Chondrocyte (in vitro differentiated cells): ENCODE results near the gene CCDC91. TPM values are rescaled to one million over a fixed set of nuclear protein-coding genes. Genes with fewer than 3 reads are reported as not detected.

Experiments used
- DNase-seq: peaks from one replicate; pipeline ENCODE4 v3.0.0; 2021; ENCODE audit warnings: mixed read lengths, low spot score
- H3K27ac Mint-ChIP-seq: one replicate; pipeline ENCODE4 v1.8.0; 2021; ENCODE audit warnings: mild to moderate bottlenecking, moderate library complexity, mixed read lengths; ENCODE audit not compliant: unreplicated experiment
- H3K27me3 Mint-ChIP-seq: 2 replicates; pipeline ENCODE4 v1.8.0; 2021; ENCODE audit warnings: low read depth, mixed read lengths
- H3K36me3 Mint-ChIP-seq: 2 replicates; pipeline ENCODE4 v1.8.0; 2021; ENCODE audit warnings: low read depth, mixed read lengths
- H3K4me1 Mint-ChIP-seq: 2 replicates; pipeline ENCODE4 v1.8.0; 2021; ENCODE audit warnings: low read depth, mild to moderate bottlenecking, mixed read lengths
- H3K4me3 Mint-ChIP-seq: one replicate; pipeline ENCODE4 v1.8.0; 2021; ENCODE audit warnings: mild to moderate bottlenecking, moderate library complexity, mixed read lengths; ENCODE audit not compliant: unreplicated experiment
- H3K9me3 Mint-ChIP-seq: 2 replicates; pipeline ENCODE4 v1.8.0; 2021; ENCODE audit warnings: low read depth, mixed read lengths
- total RNA-seq: library from RNA; stranded (reverse); gene quantifications from 3 replicates; pipeline ENCODE4 v1.2.1, GENCODE V29; 2021
- TF ChIP-seq, protein P1 (sequence below): fragments of 200-600 bp; sonication (generic); IDR thresholded peaks from 2 replicates; pipeline ENCODE4 v1.5.0; 2021; ENCODE audit warnings: antibody characterized with exemption, mild to moderate bottlenecking, moderate library complexity

CCDC91 gene
- total RNA-seq, 1 donor from 2014 or later: 17.7 TPM

DNA sequence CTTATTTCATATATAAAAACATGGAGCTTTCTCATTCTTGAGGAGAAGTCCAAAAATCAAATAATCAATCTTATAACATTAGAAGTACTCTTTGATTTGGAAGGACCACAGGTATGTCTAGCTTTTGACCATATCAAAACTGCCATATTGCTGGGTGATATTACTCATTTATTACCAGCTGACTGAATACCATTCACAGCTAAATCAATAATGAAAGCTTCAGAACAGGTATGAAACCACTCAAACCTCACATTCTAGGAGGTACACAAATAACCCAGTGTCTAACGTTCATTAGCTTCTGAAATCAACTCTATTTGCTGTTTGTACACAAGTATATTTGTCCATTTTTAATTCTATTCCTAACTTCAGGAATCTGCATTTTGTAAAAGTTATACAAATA, 16.8 kb upstream of the CCDC91 start:
- Mint-ChIP-seq H3K4me1 (peaks cover 8% of the 10 kb centered on the region), H3K27ac (no peak overlapping the region), H3K9me3 (peaks cover 3% of the 10 kb centered on the region)

DNA sequence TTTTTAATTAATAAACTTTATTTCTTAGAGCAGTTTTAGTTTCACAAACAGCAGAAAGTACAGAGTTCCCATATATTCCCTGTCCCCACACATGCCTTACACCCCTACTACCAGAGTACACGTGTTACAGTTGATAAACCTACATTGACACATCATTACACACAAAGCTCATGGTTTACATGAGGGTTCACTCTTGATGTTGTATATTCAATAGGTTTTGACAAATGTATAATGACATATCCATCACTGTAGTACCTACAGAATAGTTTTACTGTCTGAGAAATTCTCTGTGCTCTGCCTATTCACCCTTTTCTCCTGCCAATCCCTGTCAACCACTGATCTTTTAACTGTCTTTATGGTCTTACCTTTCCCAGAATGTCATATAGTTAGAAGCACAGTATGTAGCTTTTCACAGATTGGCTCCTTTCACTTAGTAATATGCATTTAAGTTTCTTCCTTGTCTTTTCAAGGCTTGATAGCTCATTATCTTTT, 15.1 kb upstream of the CCDC91 start:
- peaks cover 8% of the 10 kb centered on the region for H3K4me1 Mint-ChIP-seq
- H3K27ac Mint-ChIP-seq: no peak overlapping the region
- no peaks in the 10 kb centered on the region for H3K36me3 Mint-ChIP-seq
- no peak for DNase-seq
- H3K4me3 Mint-ChIP-seq: no peak overlapping the region
- TF ChIP-seq, protein P1, sequence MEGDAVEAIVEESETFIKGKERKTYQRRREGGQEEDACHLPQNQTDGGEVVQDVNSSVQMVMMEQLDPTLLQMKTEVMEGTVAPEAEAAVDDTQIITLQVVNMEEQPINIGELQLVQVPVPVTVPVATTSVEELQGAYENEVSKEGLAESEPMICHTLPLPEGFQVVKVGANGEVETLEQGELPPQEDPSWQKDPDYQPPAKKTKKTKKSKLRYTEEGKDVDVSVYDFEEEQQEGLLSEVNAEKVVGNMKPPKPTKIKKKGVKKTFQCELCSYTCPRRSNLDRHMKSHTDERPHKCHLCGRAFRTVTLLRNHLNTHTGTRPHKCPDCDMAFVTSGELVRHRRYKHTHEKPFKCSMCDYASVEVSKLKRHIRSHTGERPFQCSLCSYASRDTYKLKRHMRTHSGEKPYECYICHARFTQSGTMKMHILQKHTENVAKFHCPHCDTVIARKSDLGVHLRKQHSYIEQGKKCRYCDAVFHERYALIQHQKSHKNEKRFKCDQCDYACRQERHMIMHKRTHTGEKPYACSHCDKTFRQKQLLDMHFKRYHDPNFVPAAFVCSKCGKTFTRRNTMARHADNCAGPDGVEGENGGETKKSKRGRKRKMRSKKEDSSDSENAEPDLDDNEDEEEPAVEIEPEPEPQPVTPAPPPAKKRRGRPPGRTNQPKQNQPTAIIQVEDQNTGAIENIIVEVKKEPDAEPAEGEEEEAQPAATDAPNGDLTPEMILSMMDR: no peak
- H3K27me3 Mint-ChIP-seq: no peaks in the 10 kb centered on the region
- no peaks in the 10 kb centered on the region for H3K9me3 Mint-ChIP-seq

More for the DNA sequence above, 16.8 kb upstream of the CCDC91 start:
- no peak for DNase-seq
- H3K36me3 Mint-ChIP-seq: no peaks in the 10 kb centered on the region
- TF ChIP-seq, protein P1: no peak
- no peak overlapping the region for H3K4me3 Mint-ChIP-seq
- no peaks in the 10 kb centered on the region for H3K27me3 Mint-ChIP-seq

DNA sequence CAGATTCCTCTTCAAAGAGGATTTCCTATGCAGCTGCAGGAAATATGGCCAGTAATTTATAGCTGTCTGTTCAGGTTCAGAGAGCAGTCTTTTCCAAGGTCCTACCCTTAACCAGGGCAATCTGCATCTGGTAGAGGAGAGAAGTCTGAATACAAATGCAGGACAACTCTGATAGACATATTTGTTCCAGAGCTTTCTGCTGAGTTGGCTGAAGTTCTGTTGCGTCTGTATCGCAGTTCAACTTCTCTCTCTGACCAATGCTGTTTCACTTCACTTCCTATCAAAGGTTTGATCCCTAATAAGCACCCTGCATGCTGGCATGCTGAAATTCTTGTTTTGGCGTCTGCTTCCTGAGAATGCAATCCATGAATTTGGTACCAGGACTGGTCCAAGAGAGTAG, 14.0 kb upstream of the CCDC91 start:
- Mint-ChIP-seq H3K27me3 (no peaks in the 10 kb centered on the region), H3K9me3 (peaks cover 1% of the 10 kb centered on the region), H3K4me1 (peaks cover 7% of the 10 kb centered on the region), H3K4me3 (no peak overlapping the region), H3K36me3 (no peaks in the 10 kb centered on the region), H3K27ac (no peak overlapping the region)
- TF ChIP-seq, protein P1: no peak
- DNase-seq: no peak

DNA sequence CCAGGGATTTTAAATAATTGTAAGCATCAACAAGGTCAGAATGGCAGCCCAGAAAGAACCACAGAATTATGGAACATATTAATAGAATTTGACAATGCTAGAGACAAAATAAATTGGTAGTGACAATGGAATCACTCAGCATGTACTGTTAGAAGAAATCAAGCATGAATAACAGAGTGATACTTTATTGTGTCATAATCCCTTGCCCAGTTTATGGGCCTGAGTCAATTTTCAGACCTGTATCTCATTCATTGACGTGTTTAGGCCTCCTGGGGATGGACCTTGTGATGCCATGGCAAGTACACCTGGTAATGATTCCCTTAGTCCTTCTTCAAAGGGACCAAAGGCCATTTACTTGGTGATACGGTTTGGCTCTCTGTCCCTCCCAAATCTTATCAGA, 12.8 kb upstream of the CCDC91 start:
- Mint-ChIP-seq H3K36me3 (no peaks in the 10 kb centered on the region), H3K27me3 (no peaks in the 10 kb centered on the region), H3K4me3 (no peak overlapping the region), H3K27ac (no peak overlapping the region), H3K4me1 (no peaks in the 10 kb centered on the region), H3K9me3 (peaks cover 6% of the 10 kb centered on the region)
- TF ChIP-seq, protein P1: no peak
- no peak for DNase-seq

DNA sequence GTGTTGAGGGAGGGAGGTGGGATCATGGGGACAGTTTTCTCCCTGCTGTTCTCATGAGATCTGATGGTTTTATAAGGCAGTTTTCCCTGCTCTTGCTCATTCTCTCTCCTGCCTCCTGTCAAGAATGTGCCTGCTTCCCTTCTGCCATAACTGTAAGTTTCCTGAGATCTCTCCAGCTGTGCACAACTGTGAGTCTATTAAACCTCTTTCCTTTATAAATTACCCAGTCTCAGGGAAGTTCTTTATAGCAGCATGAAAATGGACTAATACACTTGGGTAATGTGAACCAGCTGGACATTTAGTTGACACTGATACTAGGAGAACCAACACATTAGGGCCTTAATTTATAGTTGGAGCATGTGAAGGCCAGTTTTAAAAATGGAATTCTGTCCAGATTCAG, 12.4 kb upstream of the CCDC91 start:
- TF ChIP-seq, protein P1: no peak
- Mint-ChIP-seq H3K4me3 (no peak overlapping the region), H3K4me1 (no peaks in the 10 kb centered on the region), H3K9me3 (peaks cover 6% of the 10 kb centered on the region), H3K36me3 (no peaks in the 10 kb centered on the region), H3K27me3 (no peaks in the 10 kb centered on the region), H3K27ac (no peak overlapping the region)
- DNase-seq: no peak
